Measurements from ENCODE around the gene PROCR.

PROCR gene

DNA sequence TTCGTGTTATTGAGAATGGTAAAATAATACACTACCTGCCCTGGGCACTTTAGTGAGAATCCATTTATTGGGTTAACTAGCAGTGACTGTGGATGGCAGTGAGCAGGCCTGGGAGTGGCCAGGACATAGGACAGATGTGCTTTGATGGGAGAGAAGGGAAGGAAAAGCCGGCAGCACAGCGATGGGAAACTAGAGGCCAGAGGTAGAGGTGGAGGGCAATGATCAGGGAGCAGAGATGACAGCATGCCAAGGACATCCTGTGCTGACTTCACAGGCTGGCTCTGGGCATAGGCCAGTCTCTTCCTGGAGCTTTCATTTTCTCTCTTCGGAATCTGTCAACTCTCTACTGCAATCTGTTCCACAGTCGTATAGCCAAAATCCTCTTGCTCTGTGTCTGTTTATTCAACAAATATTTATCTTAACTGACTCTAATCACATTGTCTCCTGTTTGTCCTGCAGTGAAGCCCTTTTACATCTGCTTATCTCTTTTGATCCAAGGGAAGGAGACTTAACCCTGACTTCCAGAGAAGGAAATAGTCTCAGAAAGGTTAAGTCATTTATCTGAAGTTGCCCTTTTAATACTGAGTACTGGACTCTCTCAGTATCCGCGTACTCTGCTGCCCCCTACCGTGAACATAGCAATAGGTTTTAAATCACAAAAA, 36.2 kb downstream of the PROCR start:
- Histone ChIP-seq H3K9me3 (ENCODE audit: control insufficient read depth, low read length) (no peaks in the 10 kb centered on the region), H3K36me3 (ENCODE audit: control insufficient read depth, insufficient read depth, low read length) (no peaks in the 10 kb centered on the region), H3K27me3 (ENCODE audit: control insufficient read depth, insufficient read depth, low read length) (no peaks in the 10 kb centered on the region), H3K4me1 (ENCODE audit: control insufficient read depth, insufficient read depth, low read length) (peaks cover 10% of the 10 kb centered on the region), H3K4me3 (ENCODE audit: low read length) (no peak overlapping the region), H3K9ac (ENCODE audit: low read length) (peak overlapping the region; percentile 41)

- Histone ChIP-seq H3K27me3 (ENCODE audit: control insufficient read depth, insufficient read depth, low read length) (no peaks in the 10 kb centered on the region), H3K9me3 (ENCODE audit: control insufficient read depth, low read length) (no peaks in the 10 kb centered on the region), H3K4me3 (ENCODE audit: low read length) (no peak overlapping the region), H3K9ac (ENCODE audit: low read length) (no peak overlapping the region), H3K4me1 (ENCODE audit: control insufficient read depth, insufficient read depth, low read length) (peaks cover 11% of the 10 kb centered on the region), H3K36me3 (ENCODE audit: control insufficient read depth, insufficient read depth, low read length) (no peaks in the 10 kb centered on the region)
These were observed 43.4 kb downstream of the PROCR start for GRCh38 chr20:35215066-35215956.

DNA sequence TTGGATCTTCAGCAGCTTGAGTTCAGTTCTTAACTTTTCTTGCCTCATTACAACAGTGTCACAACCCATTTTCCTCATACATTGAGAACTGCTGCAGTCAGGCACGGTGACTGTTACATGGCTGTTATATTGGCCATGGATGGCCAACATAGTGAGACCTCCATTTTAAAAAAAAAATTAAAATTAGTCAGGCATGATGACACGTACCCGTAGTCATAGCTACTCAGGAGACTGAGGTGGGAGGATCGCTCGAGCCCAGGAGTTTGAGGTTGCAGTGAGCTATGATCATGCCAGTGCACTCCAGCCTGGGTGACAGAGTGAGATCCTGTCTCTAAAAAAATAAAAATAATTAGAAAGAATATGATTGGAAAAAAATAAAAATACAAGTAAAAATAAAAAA, 44.7 kb downstream of the PROCR start:
- Histone ChIP-seq H3K4me3 (ENCODE audit: low read length) (no peak overlapping the region), H3K4me1 (ENCODE audit: control insufficient read depth, insufficient read depth, low read length) (peaks cover 11% of the 10 kb centered on the region), H3K36me3 (ENCODE audit: control insufficient read depth, insufficient read depth, low read length) (no peaks in the 10 kb centered on the region)

GRCh38 chr20:35223941-35224340, 52.1 kb downstream of the PROCR start:
- no peak overlapping the region for H3K9ac ChIP-seq (ENCODE audit: low read length)
- H3K27me3 ChIP-seq (ENCODE audit: control insufficient read depth, insufficient read depth, low read length), result peaks cover 17% of the 10 kb centered on the region
- H3K4me1 ChIP-seq (ENCODE audit: control insufficient read depth, insufficient read depth, low read length), result no peaks in the 10 kb centered on the region
- no peaks in the 10 kb centered on the region for H3K36me3 ChIP-seq (ENCODE audit: control insufficient read depth, insufficient read depth, low read length)
- H3K4me3 ChIP-seq (ENCODE audit: low read length), result no peak overlapping the region
- H3K9me3 ChIP-seq (ENCODE audit: control insufficient read depth, low read length), result no peaks in the 10 kb centered on the region

More for the DNA sequence above, 44.7 kb downstream of the PROCR start:
- H3K9me3 ChIP-seq (ENCODE audit: control insufficient read depth, low read length), result no peaks in the 10 kb centered on the region
- H3K9ac ChIP-seq (ENCODE audit: low read length), result no peak overlapping the region
- no peaks in the 10 kb centered on the region for H3K27me3 ChIP-seq (ENCODE audit: control insufficient read depth, insufficient read depth, low read length)

DNA sequence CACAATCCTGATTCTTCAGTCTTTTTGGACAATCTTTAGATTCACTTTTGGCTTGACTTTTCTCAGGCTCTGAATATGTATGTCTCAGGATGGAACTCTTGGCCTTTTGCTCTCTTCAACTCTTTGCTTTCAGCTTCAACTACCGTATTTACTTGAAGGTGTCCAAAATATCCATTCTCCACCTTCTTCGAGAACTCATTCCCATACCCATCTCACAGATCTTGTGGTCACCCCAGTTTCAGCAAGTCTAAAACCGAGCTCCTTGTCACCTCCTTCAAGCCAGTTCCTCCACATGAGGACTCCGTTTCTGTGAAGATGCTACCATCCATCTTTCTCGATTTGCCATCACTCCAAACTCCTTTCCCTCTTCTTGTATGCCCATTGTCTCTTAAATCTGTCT, 52.7 kb downstream of the PROCR start:
- Histone ChIP-seq H3K9me3 (ENCODE audit: control insufficient read depth, low read length) (no peaks in the 10 kb centered on the region), H3K4me1 (ENCODE audit: control insufficient read depth, insufficient read depth, low read length) (no peaks in the 10 kb centered on the region), H3K27me3 (ENCODE audit: control insufficient read depth, insufficient read depth, low read length) (peaks cover 17% of the 10 kb centered on the region), H3K9ac (ENCODE audit: low read length) (no peak overlapping the region), H3K4me3 (ENCODE audit: low read length) (no peak overlapping the region), H3K36me3 (ENCODE audit: control insufficient read depth, insufficient read depth, low read length) (no peaks in the 10 kb centered on the region)

DNA sequence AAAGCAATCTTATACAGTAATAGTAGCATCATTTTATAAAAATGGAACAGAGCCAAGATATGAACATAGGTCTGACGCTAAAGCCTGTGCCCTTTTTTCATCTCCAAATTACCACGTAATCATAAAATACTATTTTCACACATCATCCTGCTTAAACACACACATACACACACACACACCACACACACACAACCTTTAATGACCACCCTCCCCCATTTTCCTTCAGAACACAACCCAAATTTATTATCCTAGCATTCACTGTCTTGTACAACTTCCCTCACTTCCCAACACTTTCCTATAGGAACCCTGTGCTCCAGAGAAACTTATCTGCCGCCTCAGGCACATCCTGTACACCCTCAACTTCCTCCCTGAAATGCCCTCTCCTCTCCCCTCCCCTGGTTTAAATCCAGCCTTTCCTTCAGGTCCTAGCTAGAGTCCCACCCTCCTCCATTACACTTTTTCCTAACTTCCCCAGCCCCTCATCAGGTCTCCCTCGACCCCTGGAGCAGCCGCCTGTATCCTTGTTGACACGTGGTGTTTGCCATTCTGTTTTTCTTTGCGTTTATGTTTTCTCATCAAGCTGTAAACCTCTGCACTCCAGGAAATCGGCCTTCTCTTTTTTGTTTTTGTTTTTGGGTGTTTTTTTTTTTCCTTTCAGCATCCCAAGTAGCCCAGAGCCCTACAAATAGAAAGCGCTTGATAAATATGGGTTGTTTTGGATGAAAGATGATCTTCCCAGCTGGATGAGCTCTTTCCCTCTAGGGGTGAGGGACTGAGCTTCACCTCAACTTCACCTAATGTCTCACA, 53.6 kb downstream of the PROCR start:
- Histone ChIP-seq H3K36me3 (ENCODE audit: control insufficient read depth, insufficient read depth, low read length) (no peaks in the 10 kb centered on the region), H3K27me3 (ENCODE audit: control insufficient read depth, insufficient read depth, low read length) (peaks cover 17% of the 10 kb centered on the region), H3K9ac (ENCODE audit: low read length) (no peak overlapping the region), H3K4me3 (ENCODE audit: low read length) (no peak overlapping the region), H3K9me3 (ENCODE audit: control insufficient read depth, low read length) (no peaks in the 10 kb centered on the region), H3K4me1 (ENCODE audit: control insufficient read depth, insufficient read depth, low read length) (no peaks in the 10 kb centered on the region)

DNA sequence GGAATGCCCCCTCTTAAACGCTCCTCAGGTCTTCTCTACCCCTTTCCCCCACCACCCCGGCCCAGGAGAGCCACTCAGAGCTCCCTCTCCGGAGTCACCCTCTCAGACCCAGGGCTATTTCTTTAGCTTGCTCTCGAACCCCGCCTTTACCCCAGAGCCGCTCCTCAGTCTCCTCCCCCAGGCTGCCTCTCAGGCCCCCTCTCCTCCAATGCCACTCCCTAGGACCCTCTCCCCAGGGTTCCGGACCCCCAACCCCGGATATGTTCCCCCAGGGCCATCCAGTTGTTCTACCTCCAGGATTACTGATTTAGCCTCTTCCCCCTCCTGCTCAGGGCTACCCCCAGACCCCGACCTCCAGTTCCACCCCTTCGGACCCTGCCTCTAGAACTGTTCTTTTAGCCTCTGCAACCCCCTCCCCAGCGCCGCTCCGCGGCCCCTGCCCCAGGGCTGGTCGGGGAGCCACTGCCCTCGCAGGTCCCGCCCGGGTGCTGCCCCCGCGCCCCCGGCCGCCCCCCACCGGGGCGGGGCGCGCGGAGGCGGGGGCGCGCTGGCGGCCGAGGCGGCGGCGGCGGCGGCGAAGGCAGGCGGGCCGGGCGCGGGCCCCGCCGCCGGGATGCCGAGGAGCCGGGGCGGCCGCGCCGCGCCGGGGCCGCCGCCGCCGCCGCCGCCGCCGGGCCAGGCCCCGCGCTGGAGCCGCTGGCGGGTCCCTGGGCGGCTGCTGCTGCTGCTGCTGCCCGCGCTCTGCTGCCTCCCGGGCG, 54.4 kb downstream of the PROCR start, which contains the start of gene MMP24:
Gene MMP24 (plus strand): TSS at position 565 of the 758 bp plus-strand sequence. CDS start 49 bp downstream, at position 614.
- Histone ChIP-seq H3K9me3 (ENCODE audit: control insufficient read depth, low read length) (no peaks in the 10 kb centered on the region), H3K9ac (ENCODE audit: low read length) (no peak within 1 kb of the TSS), H3K27me3 (ENCODE audit: control insufficient read depth, insufficient read depth, low read length) (peaks cover 17% of the 10 kb centered on the region), H3K36me3 (ENCODE audit: control insufficient read depth, insufficient read depth, low read length) (no peaks in the 10 kb centered on the region), H3K4me1 (ENCODE audit: control insufficient read depth, insufficient read depth, low read length) (no peaks in the 10 kb centered on the region), H3K4me3 (ENCODE audit: low read length) (no peak within 1 kb of the TSS)

All from mucosa of stomach (tissue), 1 donor.